GM10248 (cell line): Measurements from ENCODE around the gene FAAP20.

Experiments
- CTCF ChIA-PET: fragments of 300-600 bp; sonication (Branson Sonifier 250); formaldehyde crosslinking; extraction: SDS; loops from one replicate; lab custom pipeline; 2021; ENCODE audit warnings: antibody characterized with exemption; lab: Yijun Ruan, JAX
- POLR2A ChIA-PET: fragments of 350-650 bp; sonication (Branson Sonifier 250); formaldehyde crosslinking; extraction: SDS; loops from one replicate; lab custom pipeline; 2020; ENCODE audit warnings: antibody characterized with exemption; lab: Yijun Ruan, JAX
- DNase-seq: peaks from one replicate; pipeline ENCODE4 v3.0.0; 2012; ENCODE audit errors: extremely low spot score
- TF ChIP-seq, protein P1 (sequence below): IDR thresholded peaks from 2 replicates; pipeline ENCODE4 v1.5.1; 2012; ENCODE audit warnings: mild to moderate bottlenecking, low read depth; ENCODE audit errors: extremely low read depth, missing control alignments, control extremely low read depth

FAAP20 gene

GRCh38 chr1:2185880-2186855, 8.4 kb downstream of the FAAP20 start:
- CTCF ChIA-PET = interaction anchor here (3.4 kb wide), 1 partner anchor 12 kb away, joined by 12 read pairs; no protein-coding TSS in a partner anchor
- no peak for DNase-seq
- TF ChIP-seq, protein P1, sequence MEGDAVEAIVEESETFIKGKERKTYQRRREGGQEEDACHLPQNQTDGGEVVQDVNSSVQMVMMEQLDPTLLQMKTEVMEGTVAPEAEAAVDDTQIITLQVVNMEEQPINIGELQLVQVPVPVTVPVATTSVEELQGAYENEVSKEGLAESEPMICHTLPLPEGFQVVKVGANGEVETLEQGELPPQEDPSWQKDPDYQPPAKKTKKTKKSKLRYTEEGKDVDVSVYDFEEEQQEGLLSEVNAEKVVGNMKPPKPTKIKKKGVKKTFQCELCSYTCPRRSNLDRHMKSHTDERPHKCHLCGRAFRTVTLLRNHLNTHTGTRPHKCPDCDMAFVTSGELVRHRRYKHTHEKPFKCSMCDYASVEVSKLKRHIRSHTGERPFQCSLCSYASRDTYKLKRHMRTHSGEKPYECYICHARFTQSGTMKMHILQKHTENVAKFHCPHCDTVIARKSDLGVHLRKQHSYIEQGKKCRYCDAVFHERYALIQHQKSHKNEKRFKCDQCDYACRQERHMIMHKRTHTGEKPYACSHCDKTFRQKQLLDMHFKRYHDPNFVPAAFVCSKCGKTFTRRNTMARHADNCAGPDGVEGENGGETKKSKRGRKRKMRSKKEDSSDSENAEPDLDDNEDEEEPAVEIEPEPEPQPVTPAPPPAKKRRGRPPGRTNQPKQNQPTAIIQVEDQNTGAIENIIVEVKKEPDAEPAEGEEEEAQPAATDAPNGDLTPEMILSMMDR = no peak
- POLR2A ChIA-PET = no interaction called here

DNA sequence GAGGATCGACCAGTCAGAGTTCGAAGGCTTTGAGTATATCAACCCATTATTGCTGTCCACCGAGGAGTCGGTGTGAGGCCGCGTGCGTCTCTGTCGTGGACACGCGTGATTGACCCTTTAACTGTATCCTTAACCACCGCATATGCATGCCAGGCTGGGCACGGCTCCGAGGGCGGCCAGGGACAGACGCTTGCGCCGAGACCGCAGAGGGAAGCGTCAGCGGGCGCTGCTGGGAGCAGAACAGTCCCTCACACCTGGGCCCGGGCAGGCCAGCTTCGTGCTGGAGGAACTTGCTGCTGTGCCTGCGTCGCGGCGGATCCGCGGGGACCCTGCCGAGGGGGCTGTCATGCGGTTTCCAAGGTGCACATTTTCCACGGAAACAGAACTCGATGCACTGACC, 9.6 kb downstream of the FAAP20 start:
- POLR2A ChIA-PET = no interaction called here
- DNase-seq = no peak
- CTCF ChIA-PET = interaction anchor here (3.4 kb wide), 1 partner anchor 10 kb away, joined by 12 read pairs; no protein-coding TSS in a partner anchor
- TF ChIP-seq, protein P1 = no peak

DNA sequence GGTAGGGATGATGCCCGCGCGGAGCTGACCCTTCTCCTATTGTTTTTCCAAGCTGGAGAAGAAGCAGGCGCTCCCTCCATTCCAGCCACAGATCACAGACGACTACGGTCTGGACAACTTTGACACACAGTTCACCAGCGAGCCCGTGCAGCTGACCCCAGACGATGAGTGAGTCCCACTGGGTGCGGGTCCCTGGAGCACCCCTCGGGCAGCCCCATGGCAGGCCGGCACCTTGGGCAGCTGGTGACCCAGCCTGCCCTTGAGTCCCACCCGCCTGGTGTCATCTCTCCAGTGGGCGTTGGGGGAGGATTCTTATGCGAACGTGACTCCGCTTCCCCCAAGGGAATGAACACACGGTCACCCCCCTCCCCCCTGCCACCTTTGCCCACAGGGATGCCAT, 10.0 kb downstream of the FAAP20 start:
- CTCF ChIA-PET = interaction anchor here (3.4 kb wide), 1 partner anchor 10 kb away, joined by 12 read pairs; no protein-coding TSS in a partner anchor
- no peak for DNase-seq
- POLR2A ChIA-PET = no interaction called here
- TF ChIP-seq, protein P1 = no peak

GRCh38 chr1:2183937-2184334, 10.6 kb downstream of the FAAP20 start:
- TF ChIP-seq, protein P1 = no peak
- no peak for DNase-seq
- ChIA-PET CTCF (interaction anchor here (3.4 kb wide), 1 partner anchor 9 kb away, joined by 12 read pairs; no protein-coding TSS in a partner anchor), POLR2A (no interaction called here)

GRCh38 chr1:2182376-2182775, 12.2 kb downstream of the FAAP20 start:
- no peak for DNase-seq
- POLR2A ChIA-PET = no interaction called here
- TF ChIP-seq, protein P1 = no peak
- CTCF ChIA-PET = interaction anchor here (3.4 kb wide), 1 partner anchor 8 kb away, joined by 12 read pairs; no protein-coding TSS in a partner anchor

GRCh38 chr1:2181752-2182151, 12.8 kb downstream of the FAAP20 start:
- ChIA-PET CTCF (no interaction called here), POLR2A (no interaction called here)
- no peak for DNase-seq
- TF ChIP-seq, protein P1 = no peak
